Stromal cell of bone marrow (primary cell): Measurements from ENCODE around the gene TULP1.
"Not testable (repeated sequence)": the region's sequence is repeated elsewhere in the genome, so short reads cannot be mapped to it uniquely, and the experiment has no call there.

Source experiments
- DNase-seq: peaks from one replicate; pipeline ENCODE4 v3.0.0-alpha.2; 2012; ENCODE audit warnings: low read depth

Gene TULP1

GRCh38 chr6:35512740-35513139, at the start of gene TULP1:
TSS of gene TULP1 (minus strand) at chr6:35512896. CDS start at chr6:35512858, 38 bp downstream.
- no peak for DNase-seq

DNA sequence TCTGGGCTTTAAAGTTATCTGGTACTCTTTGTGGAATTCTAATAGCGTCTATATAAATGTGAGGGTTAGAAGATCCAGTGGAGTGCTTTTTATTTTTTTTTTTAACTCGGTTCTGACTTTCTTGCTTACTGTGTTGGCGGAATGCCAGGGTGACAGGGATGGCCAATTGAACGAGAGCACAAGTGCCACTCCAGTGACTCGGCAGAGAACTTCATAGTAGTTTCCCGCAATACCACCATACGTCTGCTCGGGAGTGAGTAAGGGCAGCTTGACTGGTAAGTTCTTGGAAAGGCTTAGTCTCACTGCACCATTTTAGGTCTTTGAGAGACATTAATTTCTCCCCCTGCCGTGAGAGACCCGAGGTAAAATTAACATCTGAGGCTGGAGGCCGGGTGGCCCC, 49.4 kb upstream of the TULP1 start:
- no peak for DNase-seq

DNA sequence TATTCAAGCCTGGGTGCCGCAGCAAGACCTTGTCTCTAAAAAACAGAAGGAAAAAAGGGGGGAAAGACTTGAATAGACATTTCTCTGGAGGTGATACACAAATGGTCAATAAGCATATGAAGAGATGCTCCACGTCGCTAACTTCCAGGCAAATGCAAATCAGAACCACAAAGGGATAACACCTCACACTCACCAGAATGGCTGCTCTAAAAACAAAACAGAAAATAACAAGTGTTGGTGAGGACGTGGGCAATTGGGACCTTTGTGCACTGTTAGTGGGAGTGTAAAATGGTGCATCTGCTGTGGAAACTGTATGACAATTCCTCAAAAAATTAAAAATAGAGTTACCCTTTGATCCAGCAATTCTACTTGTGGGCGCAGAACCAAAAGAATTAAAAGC, 48.4 kb upstream of the TULP1 start:
- DNase-seq: no peak

DNA sequence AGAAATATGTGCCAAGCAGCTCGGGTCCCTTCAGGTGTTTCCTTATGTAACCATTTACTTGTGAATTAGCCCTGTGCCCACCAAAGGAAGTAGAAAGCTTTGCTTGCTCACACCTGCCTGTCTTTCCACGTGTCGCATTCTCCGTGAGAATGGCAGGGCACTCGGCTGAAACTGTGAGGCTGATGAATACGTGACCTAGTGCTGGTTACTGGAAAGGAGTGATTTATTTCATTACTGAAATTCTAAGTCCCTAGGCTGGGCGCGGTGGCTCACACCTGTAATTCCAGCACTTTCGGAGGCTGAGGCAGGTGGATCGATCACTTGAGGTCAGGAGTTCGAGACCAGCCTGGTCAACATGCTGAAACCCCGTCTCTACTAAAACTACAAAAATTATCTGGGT, 45.9 kb upstream of the TULP1 start:
- no peak for DNase-seq

- DNase-seq: no peak
These were observed 44.5 kb upstream of the TULP1 start for GRCh38 chr6:35557239-35557638.

DNA sequence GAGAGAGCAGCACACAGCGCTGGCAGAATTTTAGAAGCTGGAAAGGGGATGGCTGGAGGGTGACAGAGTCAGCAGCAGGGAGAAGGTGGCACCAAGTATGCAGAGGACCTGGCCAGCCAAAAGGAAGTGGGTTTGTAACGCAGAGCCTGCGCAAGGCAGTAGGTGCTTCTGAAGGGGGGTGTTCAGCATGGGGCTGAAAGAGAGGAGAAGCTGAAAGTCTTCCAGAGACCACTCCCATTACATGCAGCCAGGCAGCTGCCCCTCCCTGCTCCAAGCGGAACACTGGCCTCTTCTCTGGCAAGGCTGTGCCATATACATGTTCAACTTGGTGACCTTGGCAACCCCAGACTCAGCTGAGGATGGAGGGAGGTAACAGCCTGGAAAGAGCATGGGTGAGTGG, 42.1 kb upstream of the TULP1 start:
- DNase-seq: no peak

- no peak for DNase-seq
These were observed 40.6 kb upstream of the TULP1 start for GRCh38 chr6:35553315-35553714.

DNA sequence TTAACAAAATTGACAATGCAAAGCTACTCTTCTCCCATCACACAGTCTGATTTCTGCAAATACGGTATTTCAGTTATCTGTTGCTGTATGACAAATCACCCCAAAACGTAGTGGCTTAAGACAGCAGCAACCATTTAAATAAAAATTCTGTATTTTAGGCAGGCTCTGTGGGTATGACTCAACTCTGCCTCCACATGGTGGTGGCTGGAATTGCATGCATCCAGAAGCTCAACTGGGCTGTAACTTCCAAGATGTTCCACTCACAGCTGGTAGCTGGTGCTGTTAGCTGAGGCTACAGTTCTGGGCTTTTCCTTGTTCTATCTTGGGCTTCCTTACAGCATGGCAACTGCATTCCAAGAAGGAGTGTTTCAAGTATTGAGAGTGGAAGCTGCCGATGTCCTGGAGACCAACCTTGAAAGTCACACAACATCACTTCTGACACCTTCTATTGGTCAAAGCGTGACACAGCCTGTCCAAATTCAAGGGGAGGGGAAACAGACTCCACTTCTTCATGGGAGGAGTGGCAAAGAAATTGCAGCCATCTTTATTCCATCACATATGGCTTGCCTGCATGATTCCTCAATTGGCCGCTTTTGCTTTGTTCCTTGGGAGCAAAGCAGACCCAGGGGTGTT, 39.7 kb upstream of the TULP1 start:
- DNase-seq: no peak

DNA sequence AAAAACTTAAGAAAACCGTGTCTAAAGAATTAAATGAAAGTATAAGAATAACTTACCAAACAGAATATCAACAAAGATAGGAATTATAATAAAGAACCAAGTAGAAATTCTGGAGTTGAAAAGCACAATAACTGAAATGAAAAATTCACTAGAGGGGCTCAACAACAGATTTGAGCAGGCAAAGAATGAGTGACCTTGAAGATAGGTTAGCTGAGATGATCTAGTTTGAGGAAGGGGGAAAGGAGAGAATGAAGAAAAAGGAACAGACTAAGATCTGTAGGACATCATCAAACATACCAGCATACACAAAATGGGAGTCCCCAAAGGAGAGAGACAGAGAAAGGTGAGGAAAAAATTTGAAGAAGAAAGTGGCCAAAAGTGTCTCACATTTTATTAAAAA, 37.7 kb upstream of the TULP1 start:
- DNase-seq: no peak

DNA sequence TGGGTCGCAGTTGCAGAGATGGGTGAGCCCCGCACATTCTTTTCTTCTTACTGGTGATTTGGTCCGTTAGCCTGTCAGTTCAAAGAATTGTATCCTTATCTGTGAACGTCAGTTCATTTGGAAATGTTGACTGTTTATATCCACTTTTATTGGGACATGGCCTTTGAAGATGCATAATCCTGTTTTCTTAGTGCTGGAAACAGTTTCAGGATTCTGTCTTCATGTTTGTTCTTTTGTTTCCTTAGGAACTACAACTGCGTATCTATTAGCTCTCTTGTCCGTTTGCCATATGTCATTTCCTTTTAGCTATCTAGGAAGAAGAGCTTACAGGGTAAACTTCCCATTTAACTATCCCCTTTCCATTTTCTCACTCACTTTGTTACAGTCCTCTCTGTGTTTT, 35.0 kb upstream of the TULP1 start:
- DNase-seq: no peak

DNA sequence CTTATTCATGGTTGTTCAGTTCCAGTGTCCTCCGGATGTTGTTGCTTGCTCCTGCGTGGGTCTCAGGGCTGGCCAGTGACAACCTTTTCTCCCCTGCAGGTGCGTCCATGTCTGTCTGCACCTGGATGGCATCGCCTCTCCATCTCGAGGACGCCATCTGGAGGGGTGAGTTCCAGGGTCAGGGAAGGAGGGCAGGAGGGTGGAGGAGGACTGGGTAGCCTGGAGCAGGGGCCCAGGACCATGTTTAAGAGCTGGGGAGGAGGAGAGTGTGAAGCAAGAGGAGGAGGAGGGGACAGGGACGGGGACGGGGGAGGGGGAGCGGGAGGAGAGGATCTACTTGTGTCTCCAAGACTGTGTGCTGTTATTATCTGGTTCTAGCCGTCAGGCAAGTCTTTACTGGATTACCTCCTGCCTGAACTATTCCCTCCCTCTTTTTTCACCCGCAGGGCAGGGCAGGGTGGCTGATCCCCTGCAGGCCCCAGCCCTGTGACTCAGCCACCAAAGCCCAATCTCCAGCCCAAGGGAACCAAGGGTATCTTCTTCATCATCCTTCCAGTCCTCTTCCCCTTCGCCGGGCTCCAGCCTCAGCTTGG, 32.2 kb upstream of the TULP1 start:
- no peak for DNase-seq

- DNase-seq: no peak
These were observed 30.9 kb upstream of the TULP1 start for GRCh38 chr6:35543459-35544193.

DNA sequence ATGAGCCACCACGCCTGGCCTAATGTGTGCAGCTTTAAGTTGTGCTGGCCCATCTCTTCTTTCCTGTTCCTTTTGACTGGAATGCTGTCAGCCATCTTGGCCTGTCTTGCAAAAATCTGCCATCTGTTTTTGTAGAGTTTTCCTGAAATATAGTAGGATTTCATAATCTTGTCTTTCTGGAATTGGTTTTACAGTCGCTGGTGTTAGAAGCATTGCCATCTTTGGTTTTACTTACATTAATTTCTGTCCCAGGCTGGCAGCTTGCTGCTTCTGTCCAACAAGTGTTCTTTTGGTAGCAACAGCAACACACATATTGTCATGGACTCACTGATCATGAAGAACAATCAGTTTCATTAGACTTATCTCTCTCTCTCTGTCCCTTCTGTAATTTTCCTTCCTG, 29.1 kb upstream of the TULP1 start:
- no peak for DNase-seq

DNA sequence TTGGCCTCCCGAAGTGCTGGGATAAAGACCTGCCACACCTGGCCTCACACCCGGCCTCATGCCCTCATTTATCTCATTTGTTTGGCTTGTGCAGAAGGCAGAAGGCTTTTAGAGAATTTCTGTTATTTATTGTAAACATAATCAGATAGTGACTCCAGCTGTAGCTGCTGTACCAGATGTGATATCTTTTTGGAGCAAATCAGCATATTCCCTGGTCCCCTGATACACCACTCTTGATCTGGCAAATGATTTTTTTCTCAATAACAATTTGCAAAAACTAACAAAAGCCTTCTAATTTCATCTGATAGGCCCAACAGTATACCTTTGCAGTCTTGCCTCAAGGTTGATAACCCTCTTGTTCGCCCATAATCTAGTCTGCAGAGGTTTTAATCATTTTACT, 26.5 kb upstream of the TULP1 start:
- no peak for DNase-seq

- DNase-seq: not testable (repeated sequence)
These were observed 23.2 kb upstream of the TULP1 start for GRCh38 chr6:35535847-35536246.

- no peak for DNase-seq
These were observed 21.9 kb upstream of the TULP1 start for GRCh38 chr6:35534407-35535170.

GRCh38 chr6:35533981-35534380, 21.3 kb upstream of the TULP1 start:
- no peak for DNase-seq

DNA sequence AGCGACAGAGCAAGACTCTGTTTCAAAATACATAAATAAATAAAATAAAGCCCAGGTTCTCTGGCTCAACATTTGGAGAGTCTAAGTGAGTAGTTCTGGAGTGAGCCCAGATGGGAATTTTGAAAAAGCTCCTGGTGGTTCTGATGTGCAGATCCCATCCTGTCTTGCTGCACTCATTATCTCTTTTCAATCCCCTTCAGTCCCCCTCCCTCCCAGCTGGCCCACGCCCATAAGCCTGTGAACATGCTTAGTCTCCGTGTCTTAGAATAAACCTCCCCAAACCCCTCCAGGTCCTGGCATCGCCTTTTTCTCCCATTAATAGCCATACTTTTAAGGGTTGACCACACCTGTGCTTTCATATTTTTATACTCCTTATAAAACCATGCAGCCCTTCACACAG, 19.4 kb upstream of the TULP1 start:
- DNase-seq: no peak

DNA sequence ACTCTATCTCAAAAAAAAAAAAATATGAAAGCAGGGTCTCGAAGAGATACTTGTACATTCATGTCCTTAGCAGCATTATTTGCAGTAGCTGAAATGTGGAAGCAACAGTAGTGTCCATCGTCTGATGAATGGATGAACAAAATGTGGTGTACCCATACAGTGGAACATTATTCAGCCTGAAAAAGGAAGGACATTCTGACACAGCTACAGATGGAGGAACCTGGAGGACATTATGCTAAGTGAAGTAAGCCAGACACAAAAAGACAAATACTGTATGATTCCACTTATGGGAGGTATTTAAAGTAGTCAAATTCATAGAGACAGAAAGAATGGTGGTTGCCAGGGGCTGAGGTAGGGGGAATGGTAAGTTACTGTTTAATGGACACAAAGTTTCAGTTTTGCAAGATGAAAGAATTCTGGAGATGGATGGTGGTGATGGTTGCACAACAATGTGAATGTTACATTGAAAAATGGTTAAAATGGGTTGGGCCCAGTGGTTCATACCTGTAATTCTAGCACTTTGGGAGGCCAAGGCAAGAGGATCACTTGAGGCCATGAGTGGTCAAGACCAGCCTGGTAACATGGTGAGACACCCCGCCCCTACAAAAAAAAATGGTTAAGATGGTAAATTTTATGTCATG, 11.8 kb upstream of the TULP1 start:
- no peak for DNase-seq

GRCh38 chr6:35522660-35523658, 10.3 kb upstream of the TULP1 start:
- peak; percentile 29 for DNase-seq

GRCh38 chr6:35522151-35522550, 9.5 kb upstream of the TULP1 start:
- DNase-seq: no peak
